ENCODE measurements around the gene TMEM273.

Gene TMEM273

GRCh38 chr10:49191349-49191748, 3.2 kb upstream of the TMEM273 start:
- H4K8ac ChIP-seq (ENCODE audit: low read depth, low read length) = no peak overlapping the region
- no CpG with 5 or more reads among the region's 1 CpG for WGBS (ENCODE audit: extremely low coverage, insufficient coverage, low lambda C conversion rate)
- H2BK120ac ChIP-seq (ENCODE audit: low read depth, low read length) = no peak overlapping the region
- no peaks in the 10 kb centered on the region for H3K4me1 ChIP-seq (ENCODE audit: control insufficient read depth, low read depth, low read length)
- no peak overlapping the region for H3K56ac ChIP-seq (ENCODE audit: low read length)
- no peaks in the 10 kb centered on the region for H3K79me1 ChIP-seq (ENCODE audit: low read length)
- H3K4me3 ChIP-seq (ENCODE audit: low read length) = no peak overlapping the region
- no peak overlapping the region for H2AK5ac ChIP-seq (ENCODE audit: low read length)
- DNase-seq = no peak
- no peaks in the 10 kb centered on the region for H3K79me2 ChIP-seq (ENCODE audit: control insufficient read depth, insufficient read depth, low read length)
- H3K4me2 ChIP-seq (ENCODE audit: low read length) = no peak overlapping the region
- no peak overlapping the region for H3K9ac ChIP-seq (ENCODE audit: low read length)
- H3K36me3 ChIP-seq (ENCODE audit: control insufficient read depth, insufficient read depth, low read length) = no peaks in the 10 kb centered on the region
- no peak overlapping the region for H2BK15ac ChIP-seq (replicated peaks; ENCODE audit: low read depth)
- H3K4ac ChIP-seq (ENCODE audit: low read depth, low read length) = no peak overlapping the region
- H3K27me3 ChIP-seq (ENCODE audit: insufficient read depth, low read length, poor library complexity) = no peaks in the 10 kb centered on the region
- H3K18ac ChIP-seq (ENCODE audit: low read length) = no peak overlapping the region
- no peak overlapping the region for H4K5ac ChIP-seq (ENCODE audit: low read length)
- H2BK5ac ChIP-seq (ENCODE audit: low read length) = no peak overlapping the region
- no peak overlapping the region for H3K27ac ChIP-seq (ENCODE audit: low read depth, low read length)
- no peak overlapping the region for H3K23ac ChIP-seq (ENCODE audit: low read length)

DNA sequence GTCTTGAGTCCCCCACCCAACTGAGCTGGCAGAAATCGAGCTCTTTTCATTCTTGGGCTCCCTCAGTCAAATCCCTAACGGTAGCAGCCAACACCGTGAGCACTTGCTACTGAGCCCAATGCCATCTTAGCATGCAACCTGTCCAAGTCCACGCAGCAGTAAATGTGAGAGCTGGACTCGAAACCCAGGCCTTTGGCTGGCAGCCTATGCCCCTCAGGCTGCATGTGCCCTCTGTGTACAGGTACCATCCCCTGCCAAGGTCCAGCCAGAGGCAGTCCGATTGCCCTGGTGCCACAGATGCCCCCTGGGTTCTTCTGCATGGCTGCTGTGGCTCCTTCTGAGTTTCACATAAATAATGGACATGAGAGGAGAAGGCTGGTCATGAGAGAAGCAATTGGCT, 1.2 kb upstream of the TMEM273 start:
- no peak overlapping the region for H3K4ac ChIP-seq (ENCODE audit: low read depth, low read length)
- H4K8ac ChIP-seq (ENCODE audit: low read depth, low read length) = no peak overlapping the region
- H2BK5ac ChIP-seq (ENCODE audit: low read length) = no peak overlapping the region
- no peak for DNase-seq
- H2BK15ac ChIP-seq (replicated peaks; ENCODE audit: low read depth) = no peak overlapping the region
- no peak overlapping the region for H3K9ac ChIP-seq (ENCODE audit: low read length)
- no peaks in the 10 kb centered on the region for H3K27me3 ChIP-seq (ENCODE audit: insufficient read depth, low read length, poor library complexity)
- H2AK5ac ChIP-seq (ENCODE audit: low read length) = no peak overlapping the region
- H3K56ac ChIP-seq (ENCODE audit: low read length) = no peak overlapping the region
- no peak overlapping the region for H3K18ac ChIP-seq (ENCODE audit: low read length)
- H3K23ac ChIP-seq (ENCODE audit: low read length) = no peak overlapping the region
- H3K4me3 ChIP-seq (ENCODE audit: low read length) = no peak overlapping the region
- no peak overlapping the region for H4K5ac ChIP-seq (ENCODE audit: low read length)
- no peaks in the 10 kb centered on the region for H3K4me1 ChIP-seq (ENCODE audit: control insufficient read depth, low read depth, low read length)
- no peaks in the 10 kb centered on the region for H3K79me1 ChIP-seq (ENCODE audit: low read length)
- WGBS (ENCODE audit: extremely low coverage, insufficient coverage, low lambda C conversion rate) = no CpG with 5 or more reads among the region's 6 CpGs
- no peak overlapping the region for H2BK120ac ChIP-seq (ENCODE audit: low read depth, low read length)
- no peak overlapping the region for H3K4me2 ChIP-seq (ENCODE audit: low read length)
- H3K79me2 ChIP-seq (ENCODE audit: control insufficient read depth, insufficient read depth, low read length) = no peaks in the 10 kb centered on the region
- H3K36me3 ChIP-seq (ENCODE audit: control insufficient read depth, insufficient read depth, low read length) = no peaks in the 10 kb centered on the region
- H3K27ac ChIP-seq (ENCODE audit: low read depth, low read length) = no peak overlapping the region

DNA sequence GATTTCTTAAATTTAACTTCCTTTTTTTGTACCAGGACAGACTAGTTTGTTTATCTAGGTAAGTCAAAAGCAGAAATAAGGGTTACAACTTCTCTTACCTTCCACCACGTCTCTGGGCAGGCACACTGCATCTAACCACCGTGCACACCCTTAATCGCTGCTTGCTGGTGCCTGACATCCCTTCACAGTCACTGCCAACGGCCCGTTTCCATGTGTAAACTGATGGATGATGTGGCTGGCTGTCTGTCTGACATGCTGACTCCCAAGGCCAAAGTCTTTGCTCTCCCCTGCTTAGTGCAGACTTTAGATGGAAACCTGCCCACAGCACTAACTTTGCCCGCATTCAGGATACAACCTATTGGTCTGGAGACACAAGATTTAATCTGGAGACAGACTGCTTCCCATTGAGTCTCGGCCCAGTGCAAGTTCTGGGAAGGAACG, 1.1 kb downstream of the TMEM273 start:
- no peaks in the 10 kb centered on the region for H3K27me3 ChIP-seq (ENCODE audit: insufficient read depth, low read length, poor library complexity)
- no peak overlapping the region for H4K8ac ChIP-seq (ENCODE audit: low read depth, low read length)
- no peak overlapping the region for H3K18ac ChIP-seq (ENCODE audit: low read length)
- H3K79me2 ChIP-seq (ENCODE audit: control insufficient read depth, insufficient read depth, low read length) = no peaks in the 10 kb centered on the region
- H2BK5ac ChIP-seq (ENCODE audit: low read length) = no peak overlapping the region
- H3K36me3 ChIP-seq (ENCODE audit: control insufficient read depth, insufficient read depth, low read length) = no peaks in the 10 kb centered on the region
- H3K23ac ChIP-seq (ENCODE audit: low read length) = no peak overlapping the region
- H3K9ac ChIP-seq (ENCODE audit: low read length) = no peak overlapping the region
- H4K5ac ChIP-seq (ENCODE audit: low read length) = no peak overlapping the region
- no peak overlapping the region for H3K56ac ChIP-seq (ENCODE audit: low read length)
- H3K79me1 ChIP-seq (ENCODE audit: low read length) = no peaks in the 10 kb centered on the region
- no peak overlapping the region for H3K4me2 ChIP-seq (ENCODE audit: low read length)
- WGBS (ENCODE audit: extremely low coverage, insufficient coverage, low lambda C conversion rate) = no CpG with 5 or more reads among the region's 8 CpGs
- no peak overlapping the region for H3K4ac ChIP-seq (ENCODE audit: low read depth, low read length)
- no peak overlapping the region for H2AK5ac ChIP-seq (ENCODE audit: low read length)
- H3K4me1 ChIP-seq (ENCODE audit: control insufficient read depth, low read depth, low read length) = no peaks in the 10 kb centered on the region
- H3K4me3 ChIP-seq (ENCODE audit: low read length) = no peak overlapping the region
- no peak for DNase-seq
- no peak overlapping the region for H2BK120ac ChIP-seq (ENCODE audit: low read depth, low read length)
- H2BK15ac ChIP-seq (replicated peaks; ENCODE audit: low read depth) = no peak overlapping the region
- H3K27ac ChIP-seq (ENCODE audit: low read depth, low read length) = no peak overlapping the region

DNA sequence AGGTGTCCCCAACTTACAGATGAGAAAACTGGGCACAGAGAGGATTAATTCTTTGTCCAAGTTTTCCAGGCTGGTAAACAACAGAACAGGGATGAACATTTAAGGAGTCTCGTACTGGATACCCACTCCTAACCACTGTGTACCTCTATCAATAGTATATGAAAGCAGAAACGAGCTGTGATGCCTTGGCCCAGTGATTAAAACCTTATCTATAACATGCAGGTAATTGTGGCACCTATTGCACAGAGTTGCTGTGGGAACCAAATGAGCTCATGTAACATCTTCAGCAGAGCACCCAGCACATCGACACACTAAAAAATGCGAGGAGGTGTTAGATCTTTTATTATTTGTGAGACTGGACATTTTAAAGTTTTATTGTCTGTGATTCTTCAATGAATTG, 1.6 kb downstream of the TMEM273 start:
- H3K18ac ChIP-seq (ENCODE audit: low read length) = no peak overlapping the region
- H2BK120ac ChIP-seq (ENCODE audit: low read depth, low read length) = no peak overlapping the region
- no peak overlapping the region for H2AK5ac ChIP-seq (ENCODE audit: low read length)
- H2BK15ac ChIP-seq (replicated peaks; ENCODE audit: low read depth) = no peak overlapping the region
- no peak overlapping the region for H3K9ac ChIP-seq (ENCODE audit: low read length)
- no peaks in the 10 kb centered on the region for H3K27me3 ChIP-seq (ENCODE audit: insufficient read depth, low read length, poor library complexity)
- H3K56ac ChIP-seq (ENCODE audit: low read length) = no peak overlapping the region
- no peak overlapping the region for H3K4me2 ChIP-seq (ENCODE audit: low read length)
- H2BK5ac ChIP-seq (ENCODE audit: low read length) = no peak overlapping the region
- H3K4ac ChIP-seq (ENCODE audit: low read depth, low read length) = no peak overlapping the region
- H3K23ac ChIP-seq (ENCODE audit: low read length) = no peak overlapping the region
- no peaks in the 10 kb centered on the region for H3K79me1 ChIP-seq (ENCODE audit: low read length)
- H3K4me3 ChIP-seq (ENCODE audit: low read length) = no peak overlapping the region
- no peak overlapping the region for H3K27ac ChIP-seq (ENCODE audit: low read depth, low read length)
- H4K8ac ChIP-seq (ENCODE audit: low read depth, low read length) = no peak overlapping the region
- H3K36me3 ChIP-seq (ENCODE audit: control insufficient read depth, insufficient read depth, low read length) = no peaks in the 10 kb centered on the region
- H4K5ac ChIP-seq (ENCODE audit: low read length) = no peak overlapping the region
- H3K79me2 ChIP-seq (ENCODE audit: control insufficient read depth, insufficient read depth, low read length) = no peaks in the 10 kb centered on the region
- WGBS (ENCODE audit: extremely low coverage, insufficient coverage, low lambda C conversion rate) = no CpG with 5 or more reads among the region's 4 CpGs
- DNase-seq = no peak
- H3K4me1 ChIP-seq (ENCODE audit: control insufficient read depth, low read depth, low read length) = no peaks in the 10 kb centered on the region

DNA sequence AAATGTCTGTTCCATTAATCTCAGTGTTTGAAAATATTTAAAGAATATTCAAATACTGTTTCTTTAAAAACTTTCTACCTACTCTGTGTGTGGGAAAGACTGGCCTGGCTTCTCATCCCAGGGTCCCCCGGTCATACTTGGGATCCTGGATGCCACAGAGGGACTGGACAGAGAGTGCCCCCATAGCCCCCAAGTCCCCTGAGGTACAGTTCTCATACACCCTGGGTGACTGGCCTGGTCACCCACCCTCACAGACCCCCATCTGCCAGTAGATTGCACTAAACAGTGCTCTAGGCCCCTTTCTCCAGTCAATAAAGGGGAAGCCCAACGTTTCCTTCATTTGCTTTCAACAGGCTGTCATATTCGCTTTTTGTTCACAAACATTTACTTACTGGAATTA, 3.0 kb downstream of the TMEM273 start:
- Histone ChIP-seq H2BK120ac (ENCODE audit: low read depth, low read length) (no peak overlapping the region), H3K36me3 (ENCODE audit: control insufficient read depth, insufficient read depth, low read length) (no peaks in the 10 kb centered on the region), H3K23ac (ENCODE audit: low read length) (no peak overlapping the region), H3K4me2 (ENCODE audit: low read length) (no peak overlapping the region), H3K4me1 (ENCODE audit: control insufficient read depth, low read depth, low read length) (no peaks in the 10 kb centered on the region), H3K4ac (ENCODE audit: low read depth, low read length) (no peak overlapping the region), H3K56ac (ENCODE audit: low read length) (no peak overlapping the region), H2BK5ac (ENCODE audit: low read length) (no peak overlapping the region), H3K18ac (ENCODE audit: low read length) (no peak overlapping the region), H3K9ac (ENCODE audit: low read length) (no peak overlapping the region), H3K4me3 (ENCODE audit: low read length) (no peak overlapping the region), H4K8ac (ENCODE audit: low read depth, low read length) (no peak overlapping the region), H3K79me1 (ENCODE audit: low read length) (no peaks in the 10 kb centered on the region), H2AK5ac (ENCODE audit: low read length) (no peak overlapping the region), H4K5ac (ENCODE audit: low read length) (no peak overlapping the region), H2BK15ac (replicated peaks; ENCODE audit: low read depth) (no peak overlapping the region), H3K27ac (ENCODE audit: low read depth, low read length) (no peak overlapping the region), H3K27me3 (ENCODE audit: insufficient read depth, low read length, poor library complexity) (no peaks in the 10 kb centered on the region), H3K79me2 (ENCODE audit: control insufficient read depth, insufficient read depth, low read length) (no peaks in the 10 kb centered on the region)
- no CpG with 5 or more reads among the region's 3 CpGs for WGBS (ENCODE audit: extremely low coverage, insufficient coverage, low lambda C conversion rate)
- no peak for DNase-seq

GRCh38 chr10:49184642-49185111, 3.5 kb downstream of the TMEM273 start:
- Histone ChIP-seq H4K8ac (ENCODE audit: low read depth, low read length) (no peak overlapping the region), H3K79me1 (ENCODE audit: low read length) (no peaks in the 10 kb centered on the region), H3K27me3 (ENCODE audit: insufficient read depth, low read length, poor library complexity) (no peaks in the 10 kb centered on the region), H3K4me2 (ENCODE audit: low read length) (no peak overlapping the region), H3K27ac (ENCODE audit: low read depth, low read length) (no peak overlapping the region), H2BK5ac (ENCODE audit: low read length) (no peak overlapping the region), H3K56ac (ENCODE audit: low read length) (no peak overlapping the region), H3K9ac (ENCODE audit: low read length) (no peak overlapping the region), H3K23ac (ENCODE audit: low read length) (no peak overlapping the region), H3K4me1 (ENCODE audit: control insufficient read depth, low read depth, low read length) (no peaks in the 10 kb centered on the region), H2AK5ac (ENCODE audit: low read length) (no peak overlapping the region), H3K79me2 (ENCODE audit: control insufficient read depth, insufficient read depth, low read length) (no peaks in the 10 kb centered on the region), H2BK120ac (ENCODE audit: low read depth, low read length) (no peak overlapping the region), H4K5ac (ENCODE audit: low read length) (no peak overlapping the region), H3K18ac (ENCODE audit: low read length) (no peak overlapping the region), H3K4ac (ENCODE audit: low read depth, low read length) (no peak overlapping the region), H3K36me3 (ENCODE audit: control insufficient read depth, insufficient read depth, low read length) (no peaks in the 10 kb centered on the region), H3K4me3 (ENCODE audit: low read length) (no peak overlapping the region), H2BK15ac (replicated peaks; ENCODE audit: low read depth) (no peak overlapping the region)
- WGBS (ENCODE audit: extremely low coverage, insufficient coverage, low lambda C conversion rate) = no CpG with 5 or more reads among the region's 6 CpGs
- no peak for DNase-seq

All from mesendoderm (in vitro differentiated cells).